ENCODE measurements around the gene CHST9. TPM values are rescaled to one million over a fixed set of nuclear protein-coding genes. Genes with fewer than 3 reads are reported as not detected.
"Not testable (repeated sequence)": the region's sequence is repeated elsewhere in the genome, so short reads cannot be mapped to it uniquely, and the experiment has no call there.

The CHST9 gene
- total RNA-seq, 1 donor from 2014 or later: not detected

DNA sequence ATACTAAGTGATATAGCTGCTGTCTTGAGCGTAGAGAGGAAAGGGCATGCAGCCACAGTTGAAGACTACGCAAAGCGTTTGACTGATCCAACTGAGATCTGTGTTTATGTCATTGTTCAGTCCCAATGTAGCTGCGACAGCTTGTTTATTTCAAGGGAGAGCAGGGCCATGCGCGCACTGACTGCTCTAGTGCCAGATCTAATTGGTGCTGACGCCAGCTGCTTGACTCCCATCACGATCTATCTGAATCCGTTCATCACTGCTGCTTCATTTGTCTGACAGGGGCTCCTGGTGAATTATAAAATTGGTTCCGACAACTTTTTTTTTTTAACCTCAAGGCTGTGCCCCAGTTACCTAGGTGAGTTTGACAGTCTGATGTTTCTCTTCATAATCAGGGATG, 75.7 kb downstream of the CHST9 start:
- no peaks in the 10 kb centered on the region for H3K27me3 Mint-ChIP-seq
- no peaks in the 10 kb centered on the region for H3K36me3 Mint-ChIP-seq (ENCODE audit: low read depth)
- no peak overlapping the region for H3K27ac Mint-ChIP-seq
- no peaks in the 10 kb centered on the region for H3K4me1 Mint-ChIP-seq
- DNase-seq: no peak
- intact Hi-C loops (cut with micrococcal nuclease): no loop called here
- H3K4me3 Mint-ChIP-seq: no peak overlapping the region
- peaks cover 3% of the 10 kb centered on the region for H3K9me3 Mint-ChIP-seq

DNA sequence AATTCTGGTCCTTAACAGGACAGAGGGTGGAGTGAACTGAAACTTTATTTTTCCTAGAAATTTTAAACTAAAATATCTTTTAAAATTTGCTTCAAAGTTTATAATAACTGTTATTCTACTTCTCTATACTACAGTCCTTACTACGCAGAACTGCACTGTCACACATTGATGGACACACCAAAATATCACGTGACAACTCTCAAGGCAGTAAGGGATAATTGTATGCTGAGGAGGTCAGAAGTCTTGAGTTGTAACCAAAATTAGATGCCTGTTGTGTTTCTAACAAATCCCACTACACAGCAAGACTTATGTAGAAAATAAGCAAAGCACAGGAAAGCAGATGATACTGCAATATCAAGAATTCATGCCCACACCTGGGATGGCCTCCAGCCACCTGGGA, 76.3 kb downstream of the CHST9 start:
- Mint-ChIP-seq H3K4me1 (no peaks in the 10 kb centered on the region), H3K27ac (no peak overlapping the region), H3K9me3 (peaks cover 3% of the 10 kb centered on the region), H3K27me3 (no peaks in the 10 kb centered on the region), H3K36me3 (ENCODE audit: low read depth) (no peaks in the 10 kb centered on the region), H3K4me3 (no peak overlapping the region)
- intact Hi-C loops (cut with micrococcal nuclease): no loop called here
- no peak for DNase-seq

DNA sequence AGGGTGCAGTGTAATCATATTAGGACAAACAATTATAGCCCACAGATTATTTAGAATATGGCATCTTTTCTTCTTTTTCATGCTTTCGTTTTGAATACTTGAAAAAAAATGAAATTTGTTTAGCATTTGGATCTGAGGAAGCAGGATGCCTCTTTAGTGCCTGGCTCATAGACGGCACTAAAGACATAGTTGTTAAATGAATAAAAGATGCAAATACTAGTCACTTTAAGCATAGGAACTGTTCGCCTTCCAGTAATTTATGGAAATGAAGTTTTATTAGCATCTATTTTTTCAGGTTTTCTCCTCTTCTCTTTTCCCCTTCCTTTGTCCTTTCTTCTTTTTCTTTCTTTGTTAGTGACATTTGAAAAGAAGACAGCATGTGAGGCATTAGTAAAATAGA, 80.4 kb downstream of the CHST9 start:
- H3K4me3 Mint-ChIP-seq: no peak overlapping the region
- H3K27me3 Mint-ChIP-seq: no peaks in the 10 kb centered on the region
- H3K4me1 Mint-ChIP-seq: no peaks in the 10 kb centered on the region
- intact Hi-C loops (cut with micrococcal nuclease): no loop called here
- no peak for DNase-seq
- no peaks in the 10 kb centered on the region for H3K36me3 Mint-ChIP-seq (ENCODE audit: low read depth)
- H3K27ac Mint-ChIP-seq: no peak overlapping the region
- H3K9me3 Mint-ChIP-seq: peaks cover 3% of the 10 kb centered on the region

DNA sequence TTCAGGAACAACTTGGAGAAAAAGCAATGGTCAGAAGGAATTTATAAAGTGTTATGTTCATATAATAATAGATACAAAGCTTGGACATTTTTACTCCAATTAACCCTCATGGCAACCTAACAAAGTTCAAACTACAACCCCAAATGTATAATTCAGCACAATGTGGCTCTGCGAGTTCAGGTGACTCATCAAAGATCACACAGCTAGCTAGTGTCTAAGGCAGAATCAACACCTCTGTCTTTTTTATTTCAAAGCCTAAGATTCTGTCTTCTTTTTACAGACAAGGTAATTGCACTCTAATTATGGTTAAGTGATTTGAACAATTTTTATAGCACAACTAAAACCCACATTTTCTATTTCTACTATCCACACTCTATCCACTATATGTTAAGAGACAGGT, 90.5 kb downstream of the CHST9 start:
- DNase-seq: no peak
- no peaks in the 10 kb centered on the region for H3K27me3 Mint-ChIP-seq
- no peaks in the 10 kb centered on the region for H3K4me1 Mint-ChIP-seq
- no peak overlapping the region for H3K27ac Mint-ChIP-seq
- no peak overlapping the region for H3K4me3 Mint-ChIP-seq
- H3K9me3 Mint-ChIP-seq: peaks cover 7% of the 10 kb centered on the region
- intact Hi-C loops (cut with micrococcal nuclease): no loop called here
- no peaks in the 10 kb centered on the region for H3K36me3 Mint-ChIP-seq (ENCODE audit: low read depth)

DNA sequence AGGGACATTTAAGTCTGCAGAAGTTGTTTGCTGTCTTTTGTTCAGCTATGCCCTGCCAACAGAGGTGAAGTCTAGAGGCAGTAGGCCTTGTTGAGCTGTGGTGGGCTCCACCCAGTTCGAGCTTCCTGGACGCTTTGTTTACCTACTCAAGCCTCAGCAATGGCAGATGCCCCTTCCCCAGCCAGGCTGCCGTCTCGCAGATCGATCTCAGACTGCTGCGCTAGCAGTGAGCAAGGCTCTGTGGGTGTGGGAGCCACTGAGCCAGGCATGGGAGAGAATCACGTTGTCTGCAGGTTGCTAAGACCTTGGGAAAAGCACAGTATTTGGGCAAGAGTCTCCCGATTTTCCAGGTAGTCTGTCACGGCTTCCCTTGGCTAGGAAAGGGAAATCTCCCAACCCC, 91.8 kb downstream of the CHST9 start:
- H3K4me3 Mint-ChIP-seq; intact Hi-C loops (cut with micrococcal nuclease); DNase-seq; H3K27me3 Mint-ChIP-seq; H3K4me1 Mint-ChIP-seq; H3K36me3 Mint-ChIP-seq (ENCODE audit: low read depth); H3K27ac Mint-ChIP-seq; H3K9me3 Mint-ChIP-seq: not testable (repeated sequence)

DNA sequence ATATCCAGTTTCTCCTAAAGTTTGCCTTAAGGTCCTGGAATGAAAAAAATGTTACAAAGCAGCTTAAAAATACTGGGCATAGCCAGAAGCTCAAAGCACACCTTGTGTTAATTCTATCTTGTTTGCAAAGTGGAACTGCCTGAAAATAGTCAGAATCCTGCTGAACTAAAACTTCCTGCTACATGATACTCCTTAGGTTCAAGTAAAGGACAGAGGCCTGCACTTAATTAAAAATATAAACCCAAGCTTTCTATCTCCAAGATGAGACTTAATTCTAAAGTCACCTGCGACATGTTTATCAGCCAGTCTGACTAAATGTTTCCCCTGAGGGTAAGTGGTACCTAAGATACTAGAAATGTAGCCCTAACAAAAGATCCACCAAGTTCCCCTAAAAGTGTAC, 103.4 kb downstream of the CHST9 start:
- H3K27ac Mint-ChIP-seq: no peak overlapping the region
- no peaks in the 10 kb centered on the region for H3K4me1 Mint-ChIP-seq
- H3K36me3 Mint-ChIP-seq (ENCODE audit: low read depth): no peaks in the 10 kb centered on the region
- H3K27me3 Mint-ChIP-seq: no peaks in the 10 kb centered on the region
- no peak for DNase-seq
- H3K9me3 Mint-ChIP-seq: no peaks in the 10 kb centered on the region
- H3K4me3 Mint-ChIP-seq: no peak overlapping the region
- intact Hi-C loops (cut with micrococcal nuclease): no loop called here

DNA sequence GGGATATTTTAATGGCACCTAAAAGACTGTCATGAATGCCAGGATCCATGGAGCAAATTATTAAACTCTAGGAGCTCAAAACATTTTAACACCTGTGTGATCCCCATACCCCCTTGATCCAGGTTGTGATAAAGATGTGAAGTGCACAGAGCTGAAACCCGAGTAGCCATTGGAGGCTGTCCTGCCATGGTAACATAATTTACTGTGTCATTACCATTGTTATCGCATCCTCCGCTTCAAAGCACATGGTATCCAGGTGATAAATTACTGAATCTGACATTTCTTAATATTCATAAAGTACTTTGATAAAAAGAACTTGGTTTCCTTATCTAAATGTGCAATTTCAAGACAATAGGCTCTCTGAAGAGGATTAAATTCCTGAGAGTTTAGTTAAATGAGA, 109.3 kb downstream of the CHST9 start:
- H3K4me3 Mint-ChIP-seq: no peak overlapping the region
- no peak overlapping the region for H3K27ac Mint-ChIP-seq
- no peaks in the 10 kb centered on the region for H3K9me3 Mint-ChIP-seq
- intact Hi-C loops (cut with micrococcal nuclease): no loop called here
- DNase-seq: no peak
- H3K27me3 Mint-ChIP-seq: no peaks in the 10 kb centered on the region
- H3K4me1 Mint-ChIP-seq: no peaks in the 10 kb centered on the region
- H3K36me3 Mint-ChIP-seq (ENCODE audit: low read depth): no peaks in the 10 kb centered on the region

DNA sequence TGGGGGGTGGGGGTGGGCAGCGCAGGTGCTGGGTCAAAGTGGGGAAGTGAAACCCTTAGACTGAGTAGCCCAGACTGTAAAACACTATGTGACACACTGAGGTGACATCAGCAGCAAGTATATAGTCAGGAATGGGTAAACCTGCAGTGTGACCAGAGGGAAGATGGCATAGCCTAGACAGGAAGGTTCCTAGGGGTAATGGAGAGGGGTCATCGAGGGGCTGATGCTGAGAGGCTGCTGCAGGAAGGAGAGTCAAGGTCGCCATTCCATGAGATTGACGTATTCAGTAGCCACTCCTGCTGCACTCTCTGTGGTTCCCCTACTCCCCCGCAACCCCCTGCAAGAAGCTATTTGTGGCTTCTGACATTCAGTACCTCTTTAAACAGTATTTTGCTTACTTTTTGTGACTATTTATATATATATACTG, 111.7 kb downstream of the CHST9 start:
- no peak for DNase-seq
- no peaks in the 10 kb centered on the region for H3K9me3 Mint-ChIP-seq
- no peaks in the 10 kb centered on the region for H3K27me3 Mint-ChIP-seq
- intact Hi-C loops (cut with micrococcal nuclease): no loop called here
- no peaks in the 10 kb centered on the region for H3K36me3 Mint-ChIP-seq (ENCODE audit: low read depth)
- no peak overlapping the region for H3K27ac Mint-ChIP-seq
- no peak overlapping the region for H3K4me3 Mint-ChIP-seq
- H3K4me1 Mint-ChIP-seq: no peaks in the 10 kb centered on the region

DNA sequence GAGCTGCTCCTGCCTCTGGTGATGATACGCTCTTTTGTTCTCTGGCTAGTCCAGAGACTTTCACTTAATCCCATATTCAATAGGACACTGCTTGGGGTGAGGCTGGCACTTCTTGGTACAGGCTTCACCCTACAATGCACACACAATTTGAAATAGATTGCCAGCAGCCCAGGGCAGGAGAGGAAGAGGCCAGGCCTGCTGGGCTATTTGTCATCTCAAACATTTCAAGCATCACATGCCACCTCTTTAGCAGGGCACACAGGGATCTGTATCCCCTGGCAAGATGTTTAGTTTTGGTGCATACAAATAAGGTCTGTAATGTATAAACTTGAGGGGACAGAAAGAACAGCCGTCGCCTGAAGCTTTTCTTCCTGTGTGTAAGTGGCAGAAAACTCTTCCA, 120.4 kb downstream of the CHST9 start:
- H3K4me3 Mint-ChIP-seq: no peak overlapping the region
- intact Hi-C loops (cut with micrococcal nuclease): no loop called here
- DNase-seq: no peak
- no peaks in the 10 kb centered on the region for H3K9me3 Mint-ChIP-seq
- no peak overlapping the region for H3K27ac Mint-ChIP-seq
- no peaks in the 10 kb centered on the region for H3K36me3 Mint-ChIP-seq (ENCODE audit: low read depth)
- no peaks in the 10 kb centered on the region for H3K27me3 Mint-ChIP-seq
- H3K4me1 Mint-ChIP-seq: no peaks in the 10 kb centered on the region

DNA sequence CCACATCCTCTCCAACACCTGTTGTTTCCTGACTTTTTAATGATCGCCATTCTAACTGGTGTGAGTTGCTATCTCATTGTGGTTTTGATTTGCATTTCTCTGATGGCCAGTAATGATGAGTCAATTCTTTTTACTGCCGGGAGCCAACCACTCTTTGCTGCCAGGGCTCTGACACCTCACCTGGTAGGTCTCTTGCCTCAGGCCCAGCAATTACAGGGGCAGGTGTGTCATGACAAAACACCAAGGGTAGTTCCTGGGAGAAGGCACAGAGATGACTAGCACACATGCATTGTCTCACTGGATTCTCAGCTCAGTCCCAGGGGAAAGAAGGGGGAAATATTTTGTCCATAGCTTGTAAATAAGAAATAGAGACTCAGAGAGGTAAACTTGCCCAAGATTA, 122.3 kb downstream of the CHST9 start:
- no peaks in the 10 kb centered on the region for H3K27me3 Mint-ChIP-seq
- no peaks in the 10 kb centered on the region for H3K9me3 Mint-ChIP-seq
- H3K4me1 Mint-ChIP-seq: no peaks in the 10 kb centered on the region
- no peak overlapping the region for H3K27ac Mint-ChIP-seq
- no peaks in the 10 kb centered on the region for H3K36me3 Mint-ChIP-seq (ENCODE audit: low read depth)
- intact Hi-C loops (cut with micrococcal nuclease): no loop called here
- H3K4me3 Mint-ChIP-seq: no peak overlapping the region
- no peak for DNase-seq

DNA sequence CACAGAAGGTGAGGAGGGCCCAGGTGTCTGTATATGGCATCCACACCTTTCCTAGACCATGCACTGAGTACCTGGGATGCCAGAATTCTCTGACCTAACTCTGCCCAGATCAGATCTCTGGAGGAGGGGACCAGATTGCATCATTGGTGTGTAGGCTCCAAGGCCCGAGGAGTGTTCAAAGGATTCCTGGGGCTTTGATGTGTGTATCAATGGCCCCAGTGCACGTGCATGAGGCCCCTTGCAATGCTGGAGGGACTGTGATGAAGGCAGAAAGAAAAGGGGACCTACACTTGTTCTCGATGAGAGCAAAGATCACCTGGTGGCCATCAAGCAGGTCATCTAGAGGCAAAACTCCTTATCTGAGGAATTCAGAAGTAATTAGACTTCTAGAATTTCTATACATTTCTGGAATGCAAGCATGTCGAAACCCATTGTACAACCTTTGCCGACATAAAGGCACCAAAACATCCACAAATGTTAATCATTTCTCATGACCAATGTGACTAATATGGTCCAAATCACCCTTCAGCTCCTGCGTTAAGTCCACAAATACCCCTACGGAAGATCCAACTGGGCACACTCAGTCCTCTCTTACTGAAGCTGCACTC, 123.5 kb downstream of the CHST9 start:
- no peak overlapping the region for H3K27ac Mint-ChIP-seq
- H3K36me3 Mint-ChIP-seq (ENCODE audit: low read depth): no peaks in the 10 kb centered on the region
- no peaks in the 10 kb centered on the region for H3K4me1 Mint-ChIP-seq
- no peaks in the 10 kb centered on the region for H3K9me3 Mint-ChIP-seq
- intact Hi-C loops (cut with micrococcal nuclease): no loop called here
- no peak for DNase-seq
- no peak overlapping the region for H3K4me3 Mint-ChIP-seq
- no peaks in the 10 kb centered on the region for H3K27me3 Mint-ChIP-seq

DNA sequence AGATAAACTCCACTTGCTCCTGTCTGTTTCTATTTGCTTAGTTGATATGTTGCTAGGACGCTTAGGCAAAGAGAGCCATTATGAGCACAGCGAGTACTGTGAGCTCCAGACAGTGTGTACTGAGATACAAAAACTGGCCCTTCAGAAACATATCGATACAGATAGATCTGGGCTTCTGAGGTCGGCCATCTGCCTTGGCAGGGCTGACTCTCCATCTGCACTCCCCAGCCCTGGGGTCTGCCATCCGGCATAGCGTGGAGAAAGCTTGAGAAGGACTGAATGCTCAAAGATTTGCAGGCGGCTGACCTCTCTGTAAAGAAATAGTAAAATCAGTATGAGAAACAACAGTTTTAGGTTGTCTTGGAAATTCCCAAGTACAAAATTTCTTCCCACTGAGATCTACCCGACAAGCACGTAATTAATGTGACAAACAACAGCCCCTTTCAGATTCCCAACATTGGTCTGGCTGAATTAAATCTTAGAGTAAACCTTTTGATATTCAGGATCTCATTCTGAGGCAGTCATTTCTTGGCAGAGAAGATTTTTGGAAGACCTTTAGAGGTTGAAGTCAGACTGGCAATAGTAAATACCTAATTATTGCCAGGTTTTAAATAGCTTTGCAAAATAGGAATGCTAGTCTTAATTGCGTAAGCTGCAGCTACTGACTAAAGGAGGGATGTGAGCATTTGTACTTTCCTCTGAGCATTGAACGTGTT, 127.4 kb downstream of the CHST9 start:
- no peaks in the 10 kb centered on the region for H3K4me1 Mint-ChIP-seq
- intact Hi-C loops (cut with micrococcal nuclease): no loop called here
- H3K27ac Mint-ChIP-seq: no peak overlapping the region
- H3K27me3 Mint-ChIP-seq: no peaks in the 10 kb centered on the region
- no peak overlapping the region for H3K4me3 Mint-ChIP-seq
- H3K36me3 Mint-ChIP-seq (ENCODE audit: low read depth): no peaks in the 10 kb centered on the region
- no peaks in the 10 kb centered on the region for H3K9me3 Mint-ChIP-seq
- no peak for DNase-seq

DNA sequence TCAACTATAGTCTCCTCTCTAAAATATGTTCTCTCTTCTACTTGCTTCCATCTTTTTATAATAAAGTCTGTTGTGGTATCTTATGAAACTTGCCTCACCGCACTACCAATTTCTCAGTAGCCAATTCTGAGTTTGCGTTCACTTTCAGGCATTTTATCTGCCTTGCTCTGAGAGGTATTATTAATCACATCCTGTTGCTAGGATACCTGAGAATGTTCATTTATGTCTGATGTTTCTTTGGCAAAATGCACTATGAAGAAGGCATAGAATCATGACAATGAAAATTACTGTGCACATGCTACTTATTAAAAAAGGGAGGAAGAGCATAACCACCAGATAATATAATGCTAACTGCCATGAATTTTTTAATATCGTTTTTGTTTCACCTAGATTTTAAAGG, 130.2 kb downstream of the CHST9 start:
- intact Hi-C loops (cut with micrococcal nuclease): no loop called here
- H3K27me3 Mint-ChIP-seq: no peaks in the 10 kb centered on the region
- no peaks in the 10 kb centered on the region for H3K36me3 Mint-ChIP-seq (ENCODE audit: low read depth)
- DNase-seq: no peak
- no peaks in the 10 kb centered on the region for H3K4me1 Mint-ChIP-seq
- no peak overlapping the region for H3K27ac Mint-ChIP-seq
- no peaks in the 10 kb centered on the region for H3K9me3 Mint-ChIP-seq
- no peak overlapping the region for H3K4me3 Mint-ChIP-seq

DNA sequence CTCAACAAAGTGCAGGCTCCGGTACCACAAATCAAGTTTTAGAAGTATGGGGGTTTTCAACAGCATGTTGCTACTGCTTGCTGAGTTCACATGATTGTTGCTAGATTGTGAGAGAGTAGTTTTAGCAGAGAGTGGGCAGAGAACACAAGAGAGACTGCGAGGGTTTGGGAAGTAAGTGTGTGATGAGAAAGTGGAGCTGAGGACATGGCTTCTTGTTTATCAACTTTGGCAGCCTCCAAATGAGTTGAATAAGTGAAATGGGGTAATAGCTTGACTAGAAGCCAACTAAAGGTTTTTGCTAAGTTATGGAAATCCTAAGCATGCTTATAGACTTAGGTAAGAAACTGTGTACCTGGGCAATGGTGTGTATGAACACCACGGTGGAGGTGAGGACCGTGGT, 135.1 kb downstream of the CHST9 start:
- DNase-seq: no peak
- H3K9me3 Mint-ChIP-seq: no peaks in the 10 kb centered on the region
- H3K27me3 Mint-ChIP-seq: no peaks in the 10 kb centered on the region
- no peak overlapping the region for H3K4me3 Mint-ChIP-seq
- H3K36me3 Mint-ChIP-seq (ENCODE audit: low read depth): no peaks in the 10 kb centered on the region
- H3K27ac Mint-ChIP-seq: no peak overlapping the region
- H3K4me1 Mint-ChIP-seq: no peaks in the 10 kb centered on the region
- intact Hi-C loops (cut with micrococcal nuclease): no loop called here

DNA sequence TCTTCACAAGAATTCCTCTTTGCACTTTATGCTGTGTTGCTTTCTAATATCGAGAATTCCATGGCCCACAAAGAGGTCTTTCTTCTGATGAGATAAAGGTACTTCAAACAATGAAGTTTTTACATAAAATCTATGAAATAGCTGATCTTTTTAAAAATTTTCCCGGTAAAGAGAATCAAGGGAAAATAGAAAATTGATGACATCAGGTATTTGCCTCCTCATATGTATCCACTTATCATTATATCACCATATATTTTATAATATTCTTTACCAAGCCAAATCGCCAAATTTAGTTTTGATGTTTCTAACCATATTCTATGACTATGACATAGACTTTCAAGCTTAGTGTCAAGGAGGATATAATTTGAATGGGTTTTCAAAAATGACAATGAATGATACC, 139.8 kb downstream of the CHST9 start:
- Mint-ChIP-seq H3K36me3 (ENCODE audit: low read depth) (no peaks in the 10 kb centered on the region), H3K27me3 (no peaks in the 10 kb centered on the region), H3K9me3 (no peaks in the 10 kb centered on the region), H3K4me3 (no peak overlapping the region), H3K4me1 (no peaks in the 10 kb centered on the region), H3K27ac (no peak overlapping the region)
- no peak for DNase-seq
- intact Hi-C loops (cut with micrococcal nuclease): no loop called here
